Activated CD4-positive, alpha-beta T cell treated with anti-CD3 and anti-CD28 coated beads for 1 hour (primary cell): ENCODE measurements around the gene KLK5.
A peak's percentile ranks its signal among the peaks of the same experiment; 100 is the strongest.

Experiments
- DNase-seq: peaks from one replicate; pipeline ENCODE4 v3.0.0-alpha.2; 2020

The KLK5 gene

GRCh38 chr19:50968716-50969412, 16.0 kb upstream of the KLK5 start:
- DNase-seq, result no peak

DNA sequence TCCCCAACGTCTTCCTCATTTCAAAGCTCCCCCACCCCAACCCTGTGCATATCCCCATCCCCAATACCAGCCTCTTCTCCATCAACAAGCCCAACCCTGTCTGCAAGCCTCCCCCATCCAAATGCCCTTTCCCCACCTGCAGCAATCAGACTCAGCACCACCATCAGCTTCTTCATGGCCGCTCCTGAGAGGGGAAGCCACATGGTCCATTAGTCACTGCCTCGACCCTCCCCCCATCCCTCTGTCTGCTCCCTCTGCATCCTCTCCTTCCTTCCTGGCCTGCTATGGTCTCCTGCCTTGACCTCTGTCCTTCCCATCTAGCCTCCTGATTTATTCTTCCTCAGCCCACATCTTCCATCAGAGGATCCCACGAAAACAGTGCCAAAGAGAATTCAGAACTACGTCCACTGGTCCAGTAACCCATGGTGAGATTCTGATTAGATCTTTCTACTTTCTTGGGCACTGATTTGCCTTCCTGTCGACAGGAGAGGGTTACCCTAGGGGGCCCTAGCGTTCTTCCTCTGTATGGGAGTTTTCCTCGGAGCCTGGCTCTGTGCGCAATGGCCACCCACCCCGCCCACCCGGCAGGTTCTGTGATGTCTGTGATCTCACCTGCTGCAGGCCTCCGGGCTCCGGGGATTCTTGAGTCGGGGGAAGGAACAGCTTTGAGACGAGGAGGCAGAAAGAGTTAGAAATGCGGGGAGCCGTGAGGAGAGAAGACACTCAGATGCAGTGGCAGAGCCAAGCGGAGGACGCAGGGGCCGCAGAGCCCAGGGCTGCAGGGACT, 15.3 kb upstream of the KLK5 start:
- no peak for DNase-seq

DNA sequence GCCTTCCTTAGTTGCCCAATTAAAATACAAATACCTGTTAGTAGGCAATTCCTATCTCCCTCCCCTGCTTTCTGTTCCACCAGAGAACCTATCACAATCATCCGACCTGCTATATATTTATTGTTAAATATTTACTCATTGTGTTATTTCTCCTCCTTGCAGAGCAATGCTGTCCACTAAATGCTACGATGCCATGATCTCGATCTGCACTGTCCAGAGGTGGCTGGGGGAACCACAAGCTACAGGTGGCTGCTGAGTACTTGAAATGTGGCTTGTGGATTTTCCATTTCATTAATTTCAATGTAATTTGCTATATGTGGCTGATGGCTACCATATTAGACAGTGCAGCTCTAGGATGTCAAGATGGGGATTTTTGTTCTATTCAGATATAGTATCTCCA, 11.4 kb upstream of the KLK5 start:
- DNase-seq, result no peak

GRCh38 chr19:50963381-50963780, 10.5 kb upstream of the KLK5 start:
- no peak for DNase-seq

DNA sequence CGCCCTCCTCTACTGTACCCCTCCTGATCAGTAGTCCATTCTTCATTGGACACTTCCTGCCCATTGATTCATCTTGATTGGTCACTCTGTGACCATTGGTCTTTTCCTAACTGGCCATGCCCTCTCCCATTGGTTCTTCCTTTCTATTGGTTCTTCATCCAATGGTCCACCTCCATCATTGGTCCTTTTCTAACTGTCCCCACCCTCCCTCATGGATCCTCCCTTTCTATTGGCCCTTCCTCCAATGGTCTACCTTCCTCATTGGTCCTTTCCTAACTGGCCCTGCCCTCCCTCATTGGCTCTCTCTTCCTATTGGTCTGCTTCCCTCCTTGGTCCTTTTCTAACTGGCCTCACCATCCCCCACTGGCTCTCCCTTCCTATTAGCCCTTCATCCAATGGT, 9.4 kb upstream of the KLK5 start:
- DNase-seq, result no peak

- DNase-seq, result no peak
Measured at GRCh38 chr19:50959731-50960500, 7.1 kb upstream of the KLK5 start.

DNA sequence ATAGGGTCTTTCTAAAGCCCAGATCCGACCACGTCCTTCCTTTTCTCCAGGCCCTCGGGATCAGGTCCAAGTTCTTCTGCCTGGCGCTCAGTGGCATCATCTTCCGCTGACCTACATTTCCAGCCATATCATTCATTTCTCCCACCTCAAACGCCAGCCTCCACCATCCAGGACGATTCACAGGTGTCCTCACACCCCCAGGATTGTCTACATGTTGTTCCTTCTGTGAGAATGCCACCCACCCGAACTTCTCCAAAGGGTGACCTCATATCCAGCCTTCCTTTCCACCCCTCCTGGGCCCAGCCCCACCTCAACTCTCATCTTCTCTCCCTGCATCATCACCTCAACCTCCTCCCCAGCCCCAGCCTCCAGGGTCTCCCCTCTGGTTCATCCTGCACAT, 4.7 kb upstream of the KLK5 start:
- no peak for DNase-seq

DNA sequence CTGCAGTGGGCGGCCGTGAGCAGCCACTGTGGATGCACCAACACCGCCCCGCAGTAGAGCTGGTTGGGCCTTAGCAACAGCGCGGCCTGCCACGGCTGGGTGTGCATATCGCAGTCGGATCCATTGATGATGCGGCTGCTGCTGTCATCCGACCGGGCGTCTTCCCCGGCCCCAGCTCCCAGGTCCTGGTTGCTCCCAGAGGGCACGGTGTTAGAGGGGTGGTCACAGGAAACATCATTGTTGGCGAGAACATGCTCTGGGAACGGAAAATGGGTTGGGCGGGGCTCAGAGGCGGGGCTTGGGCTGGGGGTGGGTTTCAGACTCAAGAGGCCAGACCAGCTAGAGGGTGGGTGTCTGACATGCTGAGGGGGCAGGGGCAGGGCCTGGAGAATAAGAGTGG, 3.0 kb downstream of the KLK5 start:
- no peak for DNase-seq

GRCh38 chr19:50947123-50947522, 5.7 kb downstream of the KLK5 start:
- no peak for DNase-seq

DNA sequence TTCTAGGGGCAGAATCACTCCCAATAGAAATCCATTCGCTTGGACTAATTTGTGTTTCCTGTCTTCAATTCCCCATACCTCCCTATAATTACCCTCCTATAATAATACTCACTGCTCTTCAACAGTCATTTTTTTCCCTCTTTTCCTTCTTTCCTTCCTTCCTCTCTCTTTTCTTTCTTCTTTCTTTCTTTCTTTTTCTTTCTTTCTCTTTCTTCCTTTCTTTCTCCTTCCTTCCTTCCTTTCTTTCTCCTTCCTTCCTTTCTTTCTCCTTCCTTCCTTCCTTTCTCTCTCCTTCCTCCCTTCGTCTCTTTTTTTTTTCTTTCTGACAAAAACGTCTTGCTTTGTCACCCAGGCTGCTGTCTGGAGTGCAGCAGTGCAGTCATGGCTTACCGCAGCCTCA, 8.0 kb downstream of the KLK5 start:
- no peak for DNase-seq

GRCh38 chr19:50943074-50943828, 9.6 kb downstream of the KLK5 start:
- no peak for DNase-seq

- no peak for DNase-seq
Measured at GRCh38 chr19:50939596-50939995, 13.2 kb downstream of the KLK5 start.

- no peak for DNase-seq
Measured at GRCh38 chr19:50933640-50934039, 19.2 kb downstream of the KLK5 start.

DNA sequence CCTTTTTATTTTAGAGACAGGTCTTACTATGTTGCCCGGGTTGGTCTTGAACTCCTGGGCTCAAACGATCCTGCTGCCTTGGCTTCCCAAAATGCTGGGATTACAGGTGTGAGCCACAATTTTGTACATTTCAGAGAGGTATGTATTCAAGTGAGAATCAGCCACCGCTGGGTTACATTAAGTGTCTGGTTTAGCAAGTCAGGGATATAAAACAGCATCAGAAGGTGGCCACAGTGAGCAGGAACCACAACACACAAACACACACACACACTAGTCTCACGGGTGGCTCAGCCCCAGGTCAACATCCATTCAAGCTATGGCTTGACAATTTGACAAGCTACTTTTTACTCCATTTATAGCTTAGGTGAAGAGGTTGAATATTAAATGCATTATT, 20.2 kb downstream of the KLK5 start:
- no peak for DNase-seq

DNA sequence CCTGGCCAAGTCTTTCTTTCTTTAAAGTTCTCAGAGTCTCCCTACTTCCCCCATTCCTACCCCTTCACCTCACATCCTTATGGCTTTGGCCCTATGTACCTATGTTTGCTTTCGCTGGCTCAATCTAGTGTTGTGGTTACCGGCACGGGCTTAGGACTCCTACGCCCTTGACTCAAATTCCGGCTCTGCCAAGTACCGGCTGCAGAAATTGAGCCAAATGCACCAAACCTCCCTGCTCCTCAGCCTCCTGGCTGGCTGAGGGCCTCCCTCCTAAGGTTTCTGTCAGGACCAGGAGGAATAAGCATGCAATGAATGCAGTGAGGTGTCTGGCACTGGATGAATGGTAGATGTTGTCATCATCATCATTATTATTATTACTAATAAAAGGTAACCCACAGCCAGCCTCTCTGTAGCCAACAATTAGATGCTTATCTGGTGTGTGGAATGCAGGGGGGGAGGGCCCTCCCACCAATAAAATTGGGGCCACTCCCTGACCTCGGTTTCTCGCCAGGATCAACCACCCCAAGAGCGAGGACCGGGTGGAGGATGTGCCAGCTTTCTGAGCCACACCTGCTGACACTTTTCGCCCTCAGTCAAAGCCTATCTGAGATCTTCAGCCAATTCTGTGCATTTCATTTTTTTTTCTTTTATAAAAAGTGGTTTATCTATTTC, 20.7 kb downstream of the KLK5 start:
- no peak for DNase-seq

DNA sequence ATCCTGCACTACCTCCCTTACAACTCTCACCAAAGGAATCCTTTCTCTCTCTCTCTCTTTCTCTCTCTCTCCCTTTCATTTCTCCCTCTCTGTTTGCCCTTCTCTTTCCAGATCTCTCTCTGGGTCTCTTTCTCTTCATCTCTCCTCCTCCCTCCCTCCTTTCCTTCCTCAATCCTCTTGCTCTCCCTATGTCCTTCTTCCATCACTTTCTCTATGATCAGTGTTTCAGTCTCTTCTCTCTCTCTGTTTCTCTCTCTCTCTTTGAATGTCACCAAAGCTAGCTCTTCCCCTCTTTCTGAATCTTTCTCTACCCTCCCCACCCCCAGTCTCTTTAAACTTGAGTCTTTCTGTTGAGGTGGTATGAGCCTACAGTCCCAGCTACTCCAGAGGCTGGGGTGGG, 21.8 kb downstream of the KLK5 start:
- DNase-seq, result no peak

- no peak for DNase-seq
Measured at GRCh38 chr19:50928831-50929230, 24.0 kb downstream of the KLK5 start.

- DNase-seq, result no peak
Measured at GRCh38 chr19:50926144-50926543, 26.7 kb downstream of the KLK5 start.

- DNase-seq, result no peak
Measured at GRCh38 chr19:50925734-50926133, 27.1 kb downstream of the KLK5 start.

GRCh38 chr19:50924586-50924985, 28.3 kb downstream of the KLK5 start:
- no peak for DNase-seq

GRCh38 chr19:50922317-50922853, 30.5 kb downstream of the KLK5 start:
- DNase-seq, result peak; percentile 60
